PC-3 (cell line): ENCODE measurements around the gene AIRE. TPM values are rescaled to one million over a fixed set of nuclear protein-coding genes. Genes with fewer than 3 reads are reported as not detected.

Experiments used
- ATAC-seq: fragments of 200-7000 bp; cut with Tn5 transposase; 2 replicates; pipeline ENCODE4 v1.9.1; 2020; ENCODE audit warnings: mild to moderate bottlenecking, moderate library complexity
- BruUV-seq: library from RNA; stranded (reverse); fragments of 400-500 nt; replicated peaks from 2 replicates; lab custom pipeline; 2021; lab: Mats Ljungman, UMichigan
- CTCF ChIA-PET: fragments of 300-600 bp; sonication (Branson Sonifier 250); formaldehyde crosslinking; loops from one replicate; lab custom pipeline; 2022; ENCODE audit warnings: antibody characterized with exemption; lab: Charles Lee
- POLR2A ChIA-PET: fragments of 300-600 bp; sonication (Branson Sonifier 250); formaldehyde crosslinking; loops from one replicate; lab custom pipeline; 2022; ENCODE audit warnings: antibody characterized with exemption; ENCODE audit not compliant: unreplicated experiment; lab: Charles Lee
- DNase-seq: peaks from one replicate; pipeline ENCODE4 v3.0.0-alpha.2; 2015
- H2AFZ ChIP-seq: fragments of 300-600 bp; sonication (generic); 2 replicates; pipeline ENCODE4 v1.6.0; 2016; ENCODE audit warnings: antibody characterized with exemption, low read length
- H3F3A ChIP-seq: fragments of 300-600 bp; sonication (generic); one replicate; pipeline ENCODE4 v1.6.0; 2017; ENCODE audit warnings: antibody characterized with exemption, low read length, control low read depth, mild to moderate bottlenecking; ENCODE audit not compliant: unreplicated experiment
- H3K27ac ChIP-seq: fragments of 300-600 bp; sonication (generic); 2 replicates; pipeline ENCODE4 v1.5.1; 2016; ENCODE audit warnings: mild to moderate bottlenecking, low read length
- H3K27me3 ChIP-seq: fragments of 300-600 bp; sonication (generic); 2 replicates; pipeline ENCODE4 v1.6.1; 2016; ENCODE audit warnings: low read length, mixed read lengths
- H3K36me3 ChIP-seq: fragments of 300-600 bp; sonication (generic); 2 replicates; pipeline ENCODE4 v1.6.1; 2016; ENCODE audit warnings: low read depth, mixed run types, low read length, mixed read lengths
- H3K4me1 ChIP-seq: fragments of 300-600 bp; sonication (generic); 2 replicates; pipeline ENCODE4 v1.5.1; 2016; ENCODE audit warnings: low read length; ENCODE audit not compliant: insufficient read depth
- H3K4me2 ChIP-seq: fragments of 300-600 bp; sonication (generic); 2 replicates; pipeline ENCODE4 v1.6.0; 2016; ENCODE audit warnings: low read length
- H3K4me3 ChIP-seq: fragments of 300-600 bp; sonication (generic); 2 replicates; pipeline ENCODE4 v1.5.1; 2016; ENCODE audit warnings: mild to moderate bottlenecking, low read length, mixed read lengths
- H3K79me2 ChIP-seq: fragments of 300-600 bp; sonication (generic); 2 replicates; pipeline ENCODE4 v1.6.1; 2017; ENCODE audit warnings: low read length, mixed read lengths
- H3K9ac ChIP-seq: fragments of 300-600 bp; sonication (generic); 2 replicates; pipeline ENCODE4 v1.6.0; 2016; ENCODE audit warnings: mild to moderate bottlenecking, low read length
- H3K9me2 ChIP-seq: fragments of 300-600 bp; sonication (generic); replicated peaks from 2 replicates; pipeline ENCODE4 v1.6.1; 2016; ENCODE audit warnings: mixed run types, low read length, mixed read lengths
- H3K9me3 ChIP-seq: fragments of 300-600 bp; sonication (generic); 2 replicates; pipeline ENCODE4 v1.6.1; 2016; ENCODE audit warnings: low read length, mixed read lengths
- H4K20me1 ChIP-seq: fragments of 300-600 bp; sonication (generic); 2 replicates; pipeline ENCODE4 v1.6.1; 2016; ENCODE audit warnings: low read length, mixed read lengths
- EZH2 ChIP-seq: fragments of 300-600 bp; sonication (generic); IDR thresholded peaks from one replicate; pipeline ENCODE4 v1.6.1; 2017; ENCODE audit warnings: antibody characterized with exemption, mild to moderate bottlenecking, low read length; ENCODE audit not compliant: unreplicated experiment
- EZH2phosphoT487 ChIP-seq: fragments of 300-600 bp; sonication (generic); IDR thresholded peaks from 2 replicates; pipeline ENCODE4 v1.6.1; 2018; ENCODE audit warnings: mild to moderate bottlenecking, antibody characterized with exemption, low read length, borderline replicate concordance
- intact Hi-C: fragments of 100-400 bp; cut with micrococcal nuclease; formaldehyde crosslinking; loops from 2 replicates; pipeline ENCODE4 v1.9.0; 2023
- total RNA-seq: library from RNA; depleted of rRNA; stranded (reverse); fragments of >200 nt; gene quantifications from 2 replicates; pipeline ENCODE4 v1.2.3, GENCODE V29; 2014
- TF ChIP-seq, protein P1 (sequence below): fragments of 300-600 bp; sonication (generic); conservative IDR thresholded peaks from 2 replicates; pipeline ENCODE4 v1.5.1; 2017; ENCODE audit warnings: antibody characterized with exemption, low read depth, mild to moderate bottlenecking, low read length

Gene AIRE
- total RNA-seq, 1 experiment from 2014 or later, result not detected

DNA sequence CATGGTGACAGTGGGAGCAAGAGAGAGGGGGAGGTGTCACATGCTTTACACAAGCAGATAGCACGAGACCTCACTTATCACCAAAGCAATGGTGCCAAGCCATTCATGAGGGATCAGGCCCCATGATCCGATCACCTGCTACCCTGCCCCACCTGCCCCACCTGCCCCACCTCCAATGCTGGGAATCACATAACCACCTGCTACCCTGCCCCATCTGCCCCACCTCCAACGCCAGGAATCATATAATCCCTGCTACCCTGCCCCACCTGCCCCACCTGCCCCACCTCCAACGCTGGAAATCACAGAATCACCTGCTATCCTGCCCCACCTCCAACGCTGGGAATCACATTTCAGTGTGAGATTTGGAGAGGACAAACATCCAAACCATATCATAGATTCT is 10.6 kb upstream of the AIRE start:
- intact Hi-C loops, result no loop called here
- Histone ChIP-seq H3K4me2 (no peak overlapping the region), H2AFZ (no peak overlapping the region), H3K4me3 (no peak overlapping the region), H3K4me1 (no peaks in the 10 kb centered on the region), H3K9me2 (no peaks in the 10 kb centered on the region), H3K27me3 (no peaks in the 10 kb centered on the region; the same call in 1 of the 2 replicates), H3K36me3 (no peaks in the 10 kb centered on the region), H3K9ac (no peak overlapping the region), H3K9me3 (no peaks in the 10 kb centered on the region), H3F3A (no peaks in the 10 kb centered on the region), H3K79me2 (no peaks in the 10 kb centered on the region), H4K20me1 (no peaks in the 10 kb centered on the region), H3K27ac (no peak overlapping the region)
- CTCF ChIA-PET, result no interaction called here
- DNase-seq (no peak), ATAC-seq (no peak)
- no TSS peak for BruUV-seq
- POLR2A ChIA-PET, result no interaction called here
- no peak for TF ChIP-seq EZH2
- TF ChIP-seq, protein P1, sequence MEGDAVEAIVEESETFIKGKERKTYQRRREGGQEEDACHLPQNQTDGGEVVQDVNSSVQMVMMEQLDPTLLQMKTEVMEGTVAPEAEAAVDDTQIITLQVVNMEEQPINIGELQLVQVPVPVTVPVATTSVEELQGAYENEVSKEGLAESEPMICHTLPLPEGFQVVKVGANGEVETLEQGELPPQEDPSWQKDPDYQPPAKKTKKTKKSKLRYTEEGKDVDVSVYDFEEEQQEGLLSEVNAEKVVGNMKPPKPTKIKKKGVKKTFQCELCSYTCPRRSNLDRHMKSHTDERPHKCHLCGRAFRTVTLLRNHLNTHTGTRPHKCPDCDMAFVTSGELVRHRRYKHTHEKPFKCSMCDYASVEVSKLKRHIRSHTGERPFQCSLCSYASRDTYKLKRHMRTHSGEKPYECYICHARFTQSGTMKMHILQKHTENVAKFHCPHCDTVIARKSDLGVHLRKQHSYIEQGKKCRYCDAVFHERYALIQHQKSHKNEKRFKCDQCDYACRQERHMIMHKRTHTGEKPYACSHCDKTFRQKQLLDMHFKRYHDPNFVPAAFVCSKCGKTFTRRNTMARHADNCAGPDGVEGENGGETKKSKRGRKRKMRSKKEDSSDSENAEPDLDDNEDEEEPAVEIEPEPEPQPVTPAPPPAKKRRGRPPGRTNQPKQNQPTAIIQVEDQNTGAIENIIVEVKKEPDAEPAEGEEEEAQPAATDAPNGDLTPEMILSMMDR, result no peak
- no peak for TF ChIP-seq EZH2phosphoT487

DNA sequence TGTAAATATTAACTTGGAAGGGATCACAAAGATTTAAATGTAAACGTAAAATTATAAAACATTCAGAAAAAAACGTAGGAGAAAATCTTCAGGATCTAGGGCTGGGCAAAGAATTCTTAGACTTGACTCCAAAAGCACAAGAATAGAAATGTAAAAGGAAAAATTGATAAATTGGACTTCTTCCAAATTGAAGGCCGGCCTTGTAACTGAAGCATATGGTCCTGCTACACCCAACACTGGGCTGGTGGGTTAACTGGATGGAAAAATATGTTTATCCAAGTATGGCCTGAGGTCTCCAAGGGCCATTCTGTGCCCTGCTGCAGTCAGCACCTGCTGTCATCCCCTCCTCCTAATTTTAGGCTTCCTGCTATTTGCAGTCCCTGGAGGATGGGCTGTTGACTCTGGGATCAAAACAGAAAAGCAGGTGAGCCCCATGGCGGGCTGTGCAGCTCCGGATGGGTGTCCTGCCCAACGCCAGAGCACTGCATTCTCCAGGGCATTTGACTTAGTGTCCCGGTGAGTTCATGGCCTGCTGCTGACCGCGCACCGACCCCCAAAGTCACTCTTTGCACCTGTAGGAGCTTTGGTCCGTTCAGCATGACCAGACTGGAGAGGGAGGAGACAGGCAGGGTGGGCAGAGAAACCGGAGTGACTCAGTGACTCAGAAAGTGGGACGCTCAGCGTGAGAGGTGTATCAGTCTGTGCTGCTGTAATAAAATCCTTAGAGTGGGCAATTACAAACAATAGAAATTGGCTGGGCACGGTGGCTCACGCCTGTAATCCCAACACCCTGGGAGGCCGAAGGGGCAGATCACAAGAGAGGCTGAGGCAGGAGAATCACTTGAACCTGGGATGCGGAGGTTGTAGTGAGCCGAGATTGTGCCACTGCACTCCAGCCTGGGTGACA is 6.1 kb upstream of the AIRE start:
- ATAC-seq, result no peak
- H3F3A ChIP-seq, result no peaks in the 10 kb centered on the region
- H4K20me1 ChIP-seq, result no peaks in the 10 kb centered on the region
- ChIA-PET POLR2A (no interaction called here), CTCF (no interaction called here)
- H3K27ac ChIP-seq, result no peak overlapping the region
- no peaks in the 10 kb centered on the region for H3K79me2 ChIP-seq
- H2AFZ ChIP-seq, result no peak overlapping the region
- intact Hi-C loops, result no loop called here
- H3K9ac ChIP-seq, result no peak overlapping the region
- no peaks in the 10 kb centered on the region for H3K9me3 ChIP-seq
- BruUV-seq, result no TSS peak
- no peak for DNase-seq
- H3K36me3 ChIP-seq, result no peaks in the 10 kb centered on the region
- no peak overlapping the region for H3K4me3 ChIP-seq
- no peak overlapping the region for H3K4me2 ChIP-seq
- H3K4me1 ChIP-seq, result no peaks in the 10 kb centered on the region
- no peaks in the 10 kb centered on the region for H3K9me2 ChIP-seq
- TF ChIP-seq, protein P1, result no peak
- TF ChIP-seq EZH2 (no peak), EZH2phosphoT487 (no peak)
- H3K27me3 ChIP-seq, result no peaks in the 10 kb centered on the region; the same call in 1 of the 2 replicates

DNA sequence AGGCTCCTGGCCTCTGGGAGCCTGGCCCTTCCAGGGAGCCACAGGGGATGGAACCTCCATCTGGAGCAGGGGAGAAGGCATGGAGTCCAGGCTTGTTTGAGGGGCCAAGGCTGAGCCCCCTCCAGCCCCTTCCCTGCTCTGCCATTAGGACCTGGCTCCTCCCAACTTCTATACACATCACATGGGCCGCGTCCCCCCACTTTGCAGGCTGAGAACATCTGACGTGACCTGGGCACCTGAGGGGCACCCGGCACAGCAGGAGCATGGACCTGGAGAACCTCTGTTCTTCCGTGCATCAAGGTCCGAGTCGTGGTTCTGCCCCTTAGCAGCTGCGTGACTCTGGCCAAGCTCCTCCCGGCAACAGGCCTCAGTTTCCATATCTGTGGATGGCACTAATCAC is 3.9 kb upstream of the AIRE start:
- ATAC-seq, result no peak
- Histone ChIP-seq H3K4me1 (no peaks in the 10 kb centered on the region), H4K20me1 (no peaks in the 10 kb centered on the region), H3K27me3 (no peaks in the 10 kb centered on the region), H3K9ac (no peak overlapping the region), H3K9me3 (no peaks in the 10 kb centered on the region), H3K27ac (no peak overlapping the region), H3K36me3 (no peaks in the 10 kb centered on the region), H3K9me2 (no peaks in the 10 kb centered on the region), H2AFZ (no peak overlapping the region), H3K4me3 (no peak overlapping the region), H3K79me2 (no peaks in the 10 kb centered on the region), H3K4me2 (no peak overlapping the region), H3F3A (no peaks in the 10 kb centered on the region)
- no peak for DNase-seq
- TF ChIP-seq EZH2 (no peak), EZH2phosphoT487 (no peak)
- TF ChIP-seq, protein P1, result no peak
- CTCF ChIA-PET, result no interaction called here
- intact Hi-C loops, result no loop called here
- no TSS peak for BruUV-seq
- POLR2A ChIA-PET, result no interaction called here
